Neural cell (in vitro differentiated cells): Measurements from ENCODE around the gene ABCA2. TPM values are rescaled to one million over a fixed set of nuclear protein-coding genes. Genes with fewer than 3 reads are reported as not detected.

Experiments
- H2AFZ ChIP-seq: fragments of 200-600, 300-800 bp; sonication (generic), shearing (Covaris generic); 2 replicates; pipeline ENCODE4 v1.6.0; 2014; ENCODE audit warnings: low read depth, mild to moderate bottlenecking, antibody characterized with exemption, low read length, moderate library complexity
- H3F3A ChIP-seq: fragments of 200-600 bp; shearing (Covaris generic); 2 replicates; pipeline ENCODE4 v1.6.1; 2016; ENCODE audit warnings: mild to moderate bottlenecking, moderate library complexity, mixed read lengths, antibody characterized with exemption, low read length; ENCODE audit not compliant: insufficient read depth, poor library complexity, severe bottlenecking
- H3K27ac ChIP-seq: fragments of 200-600, 300-800 bp; sonication (generic), shearing (Covaris generic); 2 replicates; pipeline ENCODE4 v1.5.1; 2014; ENCODE audit warnings: mild to moderate bottlenecking, low read length, moderate library complexity
- H3K27me3 ChIP-seq: fragments of 300-800, 200-600 bp; sonication (generic), shearing (Covaris generic); 2 replicates; pipeline ENCODE4 v1.6.0; 2014; ENCODE audit warnings: mild to moderate bottlenecking, low read depth, low read length, moderate library complexity; ENCODE audit not compliant: insufficient read depth
- H3K36me3 ChIP-seq: fragments of 300-800, 200-600 bp; sonication (generic), shearing (Covaris generic); 2 replicates; pipeline ENCODE4 v1.5.1; 2014; ENCODE audit warnings: mild to moderate bottlenecking, antibody characterized with exemption, low read length, moderate library complexity; ENCODE audit not compliant: insufficient read depth
- H3K4me2 ChIP-seq: fragments of 300-800, 200-600 bp; sonication (generic), shearing (Covaris generic); 2 replicates; pipeline ENCODE4 v1.6.0; 2014; ENCODE audit warnings: mild to moderate bottlenecking, low read length
- H3K4me3 ChIP-seq: fragments of 300-800, 200-600 bp; sonication (generic), shearing (Covaris generic); 2 replicates; pipeline ENCODE4 v1.5.1; 2014; ENCODE audit warnings: mild to moderate bottlenecking, low read length, moderate library complexity
- H3K79me2 ChIP-seq: fragments of 200-600 bp; shearing (Covaris generic); replicated peaks from 2 replicates; pipeline ENCODE4 v1.6.0; 2014; ENCODE audit warnings: mild to moderate bottlenecking, low read length, moderate library complexity; ENCODE audit not compliant: insufficient read depth
- H3K9ac ChIP-seq: fragments of 300-800, 200-600 bp; sonication (generic), shearing (Covaris generic); 2 replicates; pipeline ENCODE4 v1.6.1; 2016; ENCODE audit warnings: mild to moderate bottlenecking, low read length, mixed read lengths
- H3K9me2 ChIP-seq: fragments of 200-600 bp; shearing (Covaris generic); 2 replicates; pipeline ENCODE4 v1.6.1; 2016; ENCODE audit warnings: mild to moderate bottlenecking, low read length, mixed read lengths; ENCODE audit not compliant: insufficient read depth
- H3K9me3 ChIP-seq: fragments of 200-600, 300-800 bp; sonication (generic), shearing (Covaris generic); 2 replicates; pipeline ENCODE4 v1.6.1; 2016; ENCODE audit warnings: mild to moderate bottlenecking, mixed run types, low read length, moderate library complexity, mixed read lengths
- H4K20me1 ChIP-seq: fragments of 200-600 bp; shearing (Covaris generic); 2 replicates; pipeline ENCODE4 v1.6.1; 2016; ENCODE audit warnings: mild to moderate bottlenecking, mixed run types; ENCODE audit not compliant: insufficient read depth
- EP300 ChIP-seq: fragments of 450-650 bp; conservative IDR thresholded peaks from 2 replicates; pipeline ENCODE4 v1.6.1; 2014; ENCODE audit warnings: antibody characterized with exemption, mild to moderate bottlenecking, moderate library complexity; ENCODE audit not compliant: poor library complexity, severe bottlenecking
- EZH2 ChIP-seq: fragments of 200-600, 300-800 bp; shearing (Covaris generic), sonication (generic); IDR thresholded peaks from 2 replicates; pipeline ENCODE4 v1.6.1; 2014; ENCODE audit warnings: antibody characterized with exemption, low read length, borderline replicate concordance, mild to moderate bottlenecking; ENCODE audit not compliant: insufficient read depth, poor library complexity, severe bottlenecking
- MXI1 ChIP-seq: fragments of 450-650 bp; conservative IDR thresholded peaks from 2 replicates; pipeline ENCODE4 v1.6.1; 2014; ENCODE audit warnings: antibody characterized with exemption, mild to moderate bottlenecking; ENCODE audit not compliant: poor library complexity, severe bottlenecking
- POLR2AphosphoS5 ChIP-seq: IDR thresholded peaks from 2 replicates; pipeline ENCODE4 v1.6.1; 2012
- RAD21 ChIP-seq: fragments of 450-650 bp; conservative IDR thresholded peaks from 2 replicates; pipeline ENCODE4 v1.6.1; 2014; ENCODE audit warnings: antibody characterized with exemption, mild to moderate bottlenecking, moderate library complexity
- SMC3 ChIP-seq: fragments of 450-650 bp; conservative IDR thresholded peaks from 2 replicates; pipeline ENCODE4 v1.6.1; 2014; ENCODE audit warnings: antibody characterized with exemption, mild to moderate bottlenecking, moderate library complexity; ENCODE audit not compliant: poor library complexity
- TAF1 ChIP-seq: IDR thresholded peaks from 2 replicates; pipeline ENCODE4 v1.6.1; 2012; ENCODE audit warnings: low read depth
- polyA plus RNA-seq: library from polyadenylated mRNA; depleted of rRNA; stranded (reverse); fragments of >200 nt; gene quantifications from 2 replicates; pipeline ENCODE4 v1.2.3, GENCODE V29; 2014
- TF ChIP-seq, protein P1 (sequence below): fragments of 450-650 bp; IDR thresholded peaks from 2 replicates; pipeline ENCODE4 v1.5.1; 2014; ENCODE audit warnings: antibody characterized with exemption, mild to moderate bottlenecking, moderate library complexity; ENCODE audit not compliant: poor library complexity, severe bottlenecking
- TF ChIP-seq, protein P2 (sequence below): IDR thresholded peaks from 2 replicates; pipeline ENCODE4 v1.6.1; 2012; ENCODE audit warnings: borderline replicate concordance

Gene ABCA2
- polyA plus RNA-seq, 1 donor from 2014 or later = 30.6 TPM

DNA sequence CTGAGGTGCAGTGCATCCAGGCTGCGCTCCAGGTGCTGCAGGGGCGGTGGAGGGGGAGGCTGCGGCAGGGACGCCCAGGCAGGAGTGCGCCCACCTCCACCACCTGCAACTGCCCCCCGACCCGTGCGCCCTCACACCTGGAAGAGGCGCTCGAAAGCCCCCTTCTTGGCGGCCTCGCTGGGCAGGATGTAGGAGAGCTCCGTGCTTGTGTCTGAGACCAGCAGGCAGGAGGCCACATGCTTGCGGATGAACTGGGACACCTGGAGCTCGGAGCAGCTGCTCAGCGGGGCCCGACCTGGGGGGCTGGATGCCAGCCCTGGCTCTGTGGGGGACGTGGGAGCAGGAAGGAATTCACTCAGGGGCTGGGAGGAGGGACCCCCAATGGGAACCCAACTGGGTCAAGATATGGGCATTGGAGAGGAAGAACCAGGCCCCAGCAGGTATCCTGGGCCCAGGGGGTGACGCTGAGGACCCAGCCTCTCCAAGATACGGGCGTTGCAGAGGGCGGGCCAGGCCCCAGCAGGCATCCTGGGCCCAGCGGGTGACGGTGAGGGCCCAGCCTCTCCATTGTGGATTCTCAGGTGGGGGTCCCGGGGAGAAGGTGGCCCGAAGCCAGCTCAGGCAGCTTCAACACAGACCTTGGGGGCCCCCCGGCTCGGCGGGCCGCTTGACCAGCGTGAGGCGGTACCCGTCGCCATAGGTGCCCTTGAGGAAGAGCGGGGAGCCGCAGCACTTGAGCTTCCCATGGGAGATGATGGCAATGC is 13.1 kb downstream of the ABCA2 start:
- Histone ChIP-seq H3K4me3 (no peak overlapping the region), H3K9me2 (no peaks in the 10 kb centered on the region), H4K20me1 (no peaks in the 10 kb centered on the region), H3K36me3 (peaks cover 7% of the 10 kb centered on the region), H3K9ac (no peak overlapping the region), H2AFZ (no peak overlapping the region), H3K27ac (no peak overlapping the region), H3K9me3 (no peaks in the 10 kb centered on the region), H3K27me3 (no peaks in the 10 kb centered on the region), H3K79me2 (no peaks in the 10 kb centered on the region), H3F3A (no peaks in the 10 kb centered on the region), H3K4me2 (no peak overlapping the region)
- TF ChIP-seq RAD21 (no peak), TAF1 (no peak), EZH2 (no peak), EP300 (no peak), MXI1 (no peak), POLR2AphosphoS5 (no peak), SMC3 (no peak)
- TF ChIP-seq, protein P1, sequence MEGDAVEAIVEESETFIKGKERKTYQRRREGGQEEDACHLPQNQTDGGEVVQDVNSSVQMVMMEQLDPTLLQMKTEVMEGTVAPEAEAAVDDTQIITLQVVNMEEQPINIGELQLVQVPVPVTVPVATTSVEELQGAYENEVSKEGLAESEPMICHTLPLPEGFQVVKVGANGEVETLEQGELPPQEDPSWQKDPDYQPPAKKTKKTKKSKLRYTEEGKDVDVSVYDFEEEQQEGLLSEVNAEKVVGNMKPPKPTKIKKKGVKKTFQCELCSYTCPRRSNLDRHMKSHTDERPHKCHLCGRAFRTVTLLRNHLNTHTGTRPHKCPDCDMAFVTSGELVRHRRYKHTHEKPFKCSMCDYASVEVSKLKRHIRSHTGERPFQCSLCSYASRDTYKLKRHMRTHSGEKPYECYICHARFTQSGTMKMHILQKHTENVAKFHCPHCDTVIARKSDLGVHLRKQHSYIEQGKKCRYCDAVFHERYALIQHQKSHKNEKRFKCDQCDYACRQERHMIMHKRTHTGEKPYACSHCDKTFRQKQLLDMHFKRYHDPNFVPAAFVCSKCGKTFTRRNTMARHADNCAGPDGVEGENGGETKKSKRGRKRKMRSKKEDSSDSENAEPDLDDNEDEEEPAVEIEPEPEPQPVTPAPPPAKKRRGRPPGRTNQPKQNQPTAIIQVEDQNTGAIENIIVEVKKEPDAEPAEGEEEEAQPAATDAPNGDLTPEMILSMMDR = no peak
- TF ChIP-seq, protein P2, sequence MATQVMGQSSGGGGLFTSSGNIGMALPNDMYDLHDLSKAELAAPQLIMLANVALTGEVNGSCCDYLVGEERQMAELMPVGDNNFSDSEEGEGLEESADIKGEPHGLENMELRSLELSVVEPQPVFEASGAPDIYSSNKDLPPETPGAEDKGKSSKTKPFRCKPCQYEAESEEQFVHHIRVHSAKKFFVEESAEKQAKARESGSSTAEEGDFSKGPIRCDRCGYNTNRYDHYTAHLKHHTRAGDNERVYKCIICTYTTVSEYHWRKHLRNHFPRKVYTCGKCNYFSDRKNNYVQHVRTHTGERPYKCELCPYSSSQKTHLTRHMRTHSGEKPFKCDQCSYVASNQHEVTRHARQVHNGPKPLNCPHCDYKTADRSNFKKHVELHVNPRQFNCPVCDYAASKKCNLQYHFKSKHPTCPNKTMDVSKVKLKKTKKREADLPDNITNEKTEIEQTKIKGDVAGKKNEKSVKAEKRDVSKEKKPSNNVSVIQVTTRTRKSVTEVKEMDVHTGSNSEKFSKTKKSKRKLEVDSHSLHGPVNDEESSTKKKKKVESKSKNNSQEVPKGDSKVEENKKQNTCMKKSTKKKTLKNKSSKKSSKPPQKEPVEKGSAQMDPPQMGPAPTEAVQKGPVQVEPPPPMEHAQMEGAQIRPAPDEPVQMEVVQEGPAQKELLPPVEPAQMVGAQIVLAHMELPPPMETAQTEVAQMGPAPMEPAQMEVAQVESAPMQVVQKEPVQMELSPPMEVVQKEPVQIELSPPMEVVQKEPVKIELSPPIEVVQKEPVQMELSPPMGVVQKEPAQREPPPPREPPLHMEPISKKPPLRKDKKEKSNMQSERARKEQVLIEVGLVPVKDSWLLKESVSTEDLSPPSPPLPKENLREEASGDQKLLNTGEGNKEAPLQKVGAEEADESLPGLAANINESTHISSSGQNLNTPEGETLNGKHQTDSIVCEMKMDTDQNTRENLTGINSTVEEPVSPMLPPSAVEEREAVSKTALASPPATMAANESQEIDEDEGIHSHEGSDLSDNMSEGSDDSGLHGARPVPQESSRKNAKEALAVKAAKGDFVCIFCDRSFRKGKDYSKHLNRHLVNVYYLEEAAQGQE = no peak

DNA sequence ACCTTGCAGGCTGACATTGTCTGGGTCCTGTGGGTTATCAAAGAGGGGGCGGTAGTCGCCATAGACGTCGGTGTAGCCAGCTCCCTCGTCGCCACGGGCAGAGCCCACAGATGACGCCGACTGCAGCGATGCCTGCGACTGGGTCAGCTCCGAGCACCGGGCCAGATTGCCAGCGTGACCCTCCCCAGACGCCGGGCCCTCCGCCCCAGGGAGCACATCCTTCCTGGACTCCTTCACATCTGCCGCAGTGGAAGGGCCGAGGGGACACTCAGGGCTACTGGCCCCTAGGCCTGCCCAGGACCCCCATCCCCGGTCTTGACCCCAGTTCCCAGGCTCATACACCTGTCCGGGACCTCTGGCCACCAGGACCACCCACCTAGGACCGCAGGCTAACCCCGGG is 13.9 kb downstream of the ABCA2 start:
- Histone ChIP-seq H3K27ac (no peak overlapping the region), H3K79me2 (no peaks in the 10 kb centered on the region), H3K9me3 (no peaks in the 10 kb centered on the region), H4K20me1 (no peaks in the 10 kb centered on the region), H3F3A (no peaks in the 10 kb centered on the region), H3K36me3 (peaks cover 7% of the 10 kb centered on the region), H3K27me3 (no peaks in the 10 kb centered on the region), H3K4me3 (no peak overlapping the region), H3K4me2 (no peak overlapping the region), H3K9me2 (no peaks in the 10 kb centered on the region), H2AFZ (no peak overlapping the region), H3K9ac (no peak overlapping the region)
- TF ChIP-seq TAF1 = no peak
- TF ChIP-seq SMC3 = no peak
